B cell (primary cell): ENCODE measurements around the gene SERTAD4.

Source experiments
- EZH2 ChIP-seq: IDR thresholded peaks from 2 replicates; pipeline ENCODE4 v1.6.1; 2012; ENCODE audit warnings: borderline replicate concordance, low read depth, mild to moderate bottlenecking, moderate library complexity, low read length; ENCODE audit not compliant: insufficient read depth, poor library complexity, severe bottlenecking
- TF ChIP-seq, protein P1 (sequence below): fragments of 200-600 bp; IDR thresholded peaks from one replicate; pipeline ENCODE4 v1.8.0; 2022; ENCODE audit warnings: antibody characterized with exemption, mild to moderate bottlenecking

DNA sequence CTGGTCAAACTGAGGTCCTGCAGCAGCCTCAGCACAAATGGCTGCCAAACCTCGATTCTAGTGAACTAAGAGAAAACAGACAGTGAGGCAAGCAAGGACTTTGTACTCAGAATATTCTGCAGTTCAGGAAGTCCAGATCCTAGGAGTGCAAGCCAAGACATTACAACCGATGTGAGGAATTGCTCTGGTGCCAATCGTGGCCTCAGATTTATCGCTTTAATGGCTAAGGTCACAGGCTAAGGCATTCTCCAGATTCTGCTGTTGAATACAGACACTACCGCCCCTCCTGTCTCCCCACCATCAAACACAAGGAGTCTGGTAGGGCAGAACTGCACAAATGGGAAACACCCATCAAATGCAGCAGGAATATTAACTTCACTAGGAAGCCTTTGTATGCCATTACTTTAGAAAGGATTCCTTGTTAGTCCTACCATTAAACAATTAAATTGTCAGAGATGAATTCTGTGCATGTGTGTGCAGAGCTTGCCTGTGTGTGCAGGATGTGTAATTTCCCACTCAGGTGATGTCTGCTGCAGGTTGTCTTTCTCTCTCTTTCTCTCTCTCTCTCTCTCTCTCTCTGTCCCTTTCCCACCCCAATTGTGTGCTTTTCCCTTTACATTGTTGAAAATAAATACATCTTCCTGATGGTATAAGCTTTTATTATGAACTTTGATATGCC lies 9.2 kb upstream of the SERTAD4 start:
- TF ChIP-seq, protein P1, sequence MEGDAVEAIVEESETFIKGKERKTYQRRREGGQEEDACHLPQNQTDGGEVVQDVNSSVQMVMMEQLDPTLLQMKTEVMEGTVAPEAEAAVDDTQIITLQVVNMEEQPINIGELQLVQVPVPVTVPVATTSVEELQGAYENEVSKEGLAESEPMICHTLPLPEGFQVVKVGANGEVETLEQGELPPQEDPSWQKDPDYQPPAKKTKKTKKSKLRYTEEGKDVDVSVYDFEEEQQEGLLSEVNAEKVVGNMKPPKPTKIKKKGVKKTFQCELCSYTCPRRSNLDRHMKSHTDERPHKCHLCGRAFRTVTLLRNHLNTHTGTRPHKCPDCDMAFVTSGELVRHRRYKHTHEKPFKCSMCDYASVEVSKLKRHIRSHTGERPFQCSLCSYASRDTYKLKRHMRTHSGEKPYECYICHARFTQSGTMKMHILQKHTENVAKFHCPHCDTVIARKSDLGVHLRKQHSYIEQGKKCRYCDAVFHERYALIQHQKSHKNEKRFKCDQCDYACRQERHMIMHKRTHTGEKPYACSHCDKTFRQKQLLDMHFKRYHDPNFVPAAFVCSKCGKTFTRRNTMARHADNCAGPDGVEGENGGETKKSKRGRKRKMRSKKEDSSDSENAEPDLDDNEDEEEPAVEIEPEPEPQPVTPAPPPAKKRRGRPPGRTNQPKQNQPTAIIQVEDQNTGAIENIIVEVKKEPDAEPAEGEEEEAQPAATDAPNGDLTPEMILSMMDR: no peak
- no peak for TF ChIP-seq EZH2
